A204.1 (cell line): ENCODE measurements around the gene DNAH7.

ENCODE experiments used
- FAIRE-seq: peaks from 2 replicates; lab custom pipeline; 2012; peaks lifted over from hg19 to GRCh38; lab: Jason Lieb, UNC

The DNAH7 gene

DNA sequence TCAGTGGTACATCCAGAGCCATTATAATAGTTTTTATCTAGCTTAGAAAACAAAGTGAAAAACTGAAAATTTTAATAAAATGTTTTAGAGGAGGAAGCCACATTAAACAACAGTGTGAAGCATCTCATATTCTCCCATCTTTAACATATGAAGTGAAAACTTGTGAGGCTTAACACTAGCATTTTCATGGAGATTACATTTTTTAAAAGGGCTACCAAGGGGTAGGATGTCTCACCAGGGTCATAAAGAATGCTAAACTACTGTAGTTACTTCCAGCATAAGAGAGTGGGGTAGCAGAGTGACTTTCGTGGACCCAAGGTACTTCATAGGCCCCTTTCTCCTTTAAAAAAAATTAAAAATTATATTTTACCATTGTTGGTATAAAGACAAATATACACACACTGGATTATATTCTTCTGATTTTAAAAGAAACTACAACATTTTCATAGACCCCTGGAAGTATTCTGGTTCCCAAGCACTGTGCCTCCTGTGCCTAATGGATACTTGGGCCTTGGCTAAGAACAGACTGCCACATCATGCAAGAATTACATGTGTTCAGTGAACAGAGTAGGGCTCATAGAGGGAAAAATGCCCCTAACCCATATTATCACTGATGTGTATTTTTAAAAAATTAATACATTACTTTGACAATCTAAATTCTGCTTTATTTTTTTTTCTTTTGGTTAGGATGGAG is 263.2 kb downstream of the DNAH7 start:
- FAIRE-seq: no peak

DNA sequence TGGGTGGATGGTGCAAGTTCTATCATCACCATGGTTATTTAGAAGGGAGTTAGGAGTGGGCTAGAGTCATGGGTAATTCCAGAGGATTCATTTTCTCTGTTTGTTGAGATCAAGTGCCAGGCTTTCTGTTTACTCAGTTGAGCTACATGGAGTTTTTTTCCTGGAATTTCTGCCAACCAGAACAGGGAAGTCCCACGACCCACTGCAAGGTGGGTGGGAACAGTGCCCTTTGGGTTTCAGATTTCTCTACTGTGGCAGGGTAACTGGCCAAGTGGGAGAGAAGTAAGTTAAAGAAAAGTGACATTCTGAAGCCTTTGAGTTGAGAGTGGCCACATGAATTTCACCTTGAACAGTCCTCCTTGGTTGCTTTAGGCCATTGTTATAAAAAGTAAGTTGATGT is 272.8 kb downstream of the DNAH7 start:
- FAIRE-seq: no peak

DNA sequence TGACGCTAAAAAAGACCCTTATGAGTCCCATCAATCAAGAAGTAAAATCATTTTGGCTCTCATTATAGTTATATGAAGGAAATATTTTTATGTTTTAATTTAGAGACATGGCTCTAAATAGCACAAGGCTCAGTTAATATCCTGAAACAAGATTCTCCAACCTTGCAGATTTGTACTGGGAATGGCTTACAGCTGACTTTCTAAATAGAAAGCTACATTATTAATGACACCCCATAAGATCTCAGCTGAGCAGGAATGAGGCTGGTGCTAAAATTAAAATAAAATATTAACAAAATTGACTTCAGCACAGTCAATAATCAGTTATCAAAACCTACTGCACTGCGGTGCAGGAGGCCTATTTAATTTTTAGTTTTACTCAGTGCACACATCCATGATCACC is 274.8 kb downstream of the DNAH7 start:
- FAIRE-seq: no peak

DNA sequence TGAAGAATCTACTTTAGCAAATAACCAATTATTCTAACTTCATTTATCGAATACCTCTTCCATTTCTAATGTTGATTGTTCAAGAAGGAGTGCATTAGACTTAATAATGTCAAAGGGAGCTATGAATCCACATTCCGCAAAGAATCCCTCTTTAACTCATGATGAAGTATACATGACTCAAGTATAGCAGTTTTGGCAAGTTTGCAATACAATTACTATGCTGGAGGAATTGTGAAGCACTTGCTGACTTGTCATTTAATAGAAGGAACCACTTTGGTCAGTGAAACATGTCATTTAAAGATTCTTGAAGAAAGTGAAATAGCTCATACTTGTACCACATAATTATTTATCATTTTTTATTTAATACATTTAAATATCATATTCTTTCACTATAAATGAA is 286.5 kb downstream of the DNAH7 start:
- no peak for FAIRE-seq

DNA sequence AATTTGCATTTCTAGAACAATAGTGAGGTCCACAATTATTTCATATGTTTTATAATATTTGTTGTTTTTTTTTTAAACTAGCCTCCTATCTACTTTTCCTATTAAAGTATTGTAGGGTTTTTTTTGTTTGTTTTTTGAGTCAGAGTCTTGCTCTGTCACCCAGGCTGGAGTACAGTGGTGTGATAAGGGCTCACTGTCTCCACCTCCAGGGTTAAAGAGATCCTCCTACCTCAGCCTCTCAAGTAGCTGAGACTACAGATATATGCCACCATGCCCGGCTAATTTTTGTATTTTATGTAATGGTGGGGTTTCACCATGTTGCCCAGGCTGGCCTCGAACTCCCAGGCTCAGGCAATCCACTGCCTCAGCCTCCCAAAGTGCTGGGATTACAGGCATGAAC is 289.1 kb downstream of the DNAH7 start:
- FAIRE-seq: no peak

DNA sequence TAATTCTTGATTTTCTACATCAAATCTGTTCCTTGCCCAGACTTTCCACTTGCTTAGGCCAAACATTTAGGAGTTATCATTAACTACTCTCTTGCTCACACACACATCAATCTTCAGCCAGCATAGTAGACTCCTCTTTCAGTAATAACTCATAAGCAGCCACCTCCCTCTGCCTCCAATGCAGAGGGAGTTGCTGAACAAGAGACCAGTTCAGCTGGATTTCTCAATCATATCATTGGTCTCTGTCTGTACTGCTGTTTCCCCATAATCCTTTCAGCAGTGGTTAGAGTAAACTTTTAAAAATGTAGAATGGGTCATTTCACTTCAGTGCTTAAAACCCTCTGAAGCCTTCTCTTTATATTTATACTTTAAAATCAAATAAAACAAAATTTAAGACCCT is 298.7 kb downstream of the DNAH7 start:
- no peak for FAIRE-seq

DNA sequence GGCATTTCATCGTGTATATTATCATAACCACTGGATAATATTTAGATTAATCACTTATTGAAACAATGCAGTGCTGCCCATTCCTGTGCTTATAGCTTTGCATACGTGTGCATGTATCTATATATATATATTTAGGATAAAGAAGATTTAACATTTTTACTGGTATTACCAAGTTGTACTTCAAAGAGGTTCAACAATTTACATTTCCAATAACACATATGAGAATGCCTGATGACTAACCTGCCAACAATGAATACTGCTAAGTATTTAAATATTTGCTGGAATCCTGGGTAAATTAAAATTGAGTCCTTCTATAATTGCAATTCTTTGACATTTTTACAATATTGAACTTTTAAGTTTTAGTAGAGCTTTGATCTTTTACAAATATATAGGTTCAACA is 300.2 kb downstream of the DNAH7 start:
- FAIRE-seq: no peak

DNA sequence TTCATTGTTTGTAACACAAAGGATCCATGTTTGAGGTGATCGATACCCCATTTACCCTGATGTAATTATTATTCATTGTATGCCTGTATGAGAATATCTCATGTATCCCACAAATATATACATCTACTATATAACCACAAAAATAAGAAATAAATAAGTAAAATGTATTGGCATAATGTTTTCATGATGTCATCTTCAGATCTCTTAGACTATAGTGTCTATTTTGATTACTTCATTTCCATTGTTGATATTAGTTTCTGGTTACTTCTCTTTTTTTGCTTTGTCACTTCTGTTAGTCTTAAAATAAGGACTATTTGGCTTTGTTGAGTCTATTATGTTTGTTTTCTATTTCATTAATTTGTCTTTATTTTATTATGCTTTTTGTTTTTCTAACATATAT is 301.9 kb downstream of the DNAH7 start:
- FAIRE-seq: no peak

DNA sequence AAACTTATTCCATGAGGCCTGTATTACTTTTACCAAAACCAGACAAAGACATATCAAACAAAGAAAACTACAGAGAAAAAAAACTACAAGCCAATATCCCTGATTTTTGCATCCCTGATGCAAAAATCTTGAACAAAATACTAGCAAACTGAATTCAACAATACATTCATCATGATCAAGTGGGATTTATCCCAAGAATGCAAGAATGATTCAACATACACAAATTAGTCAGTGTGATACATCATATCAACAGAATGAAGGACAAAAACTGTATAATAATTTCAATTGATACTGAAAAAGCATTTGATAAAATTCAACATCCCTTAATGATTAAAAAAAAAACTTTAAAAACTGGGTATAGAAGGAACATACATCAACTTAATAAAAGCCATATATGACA is 304.8 kb downstream of the DNAH7 start:
- FAIRE-seq: no peak

DNA sequence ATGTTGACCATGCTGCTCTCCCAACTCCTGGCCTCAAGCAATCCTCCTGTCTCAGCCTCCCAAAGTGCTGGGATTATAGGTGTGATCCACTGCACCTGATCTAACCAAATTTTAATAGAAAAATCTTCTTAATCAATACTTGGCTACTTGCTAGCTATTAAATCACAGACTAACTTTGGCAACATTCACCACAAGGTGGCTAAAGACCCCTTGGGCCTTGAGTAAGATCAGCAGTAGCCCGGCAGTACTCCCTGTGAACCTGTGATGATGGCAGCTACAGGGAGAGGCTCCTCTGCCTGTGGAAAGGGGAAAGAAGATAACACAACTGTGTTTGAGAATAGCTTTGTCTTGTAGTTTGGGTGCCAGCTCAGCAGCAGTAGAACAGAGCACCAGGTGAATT is 308.8 kb downstream of the DNAH7 start:
- no peak for FAIRE-seq

DNA sequence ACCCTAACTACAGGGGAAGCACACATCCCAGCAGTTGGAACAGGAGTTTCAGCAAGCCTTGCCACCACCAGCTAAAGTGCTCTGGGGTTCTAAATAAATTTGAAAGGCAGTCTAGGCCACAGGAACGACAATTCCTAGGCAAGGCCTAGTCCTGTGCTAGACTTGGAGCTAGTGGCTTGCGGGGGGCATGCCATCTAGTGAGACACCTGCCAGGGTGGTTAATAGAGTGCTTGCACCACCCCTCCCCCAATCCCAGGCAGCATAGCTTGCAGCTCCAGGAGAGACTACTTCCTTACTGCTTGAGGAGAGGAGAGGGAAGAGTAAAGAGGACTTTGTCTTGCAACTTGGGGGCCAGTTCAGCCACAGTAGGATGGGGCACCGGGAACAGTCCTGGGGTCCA is 309.8 kb downstream of the DNAH7 start:
- no peak for FAIRE-seq

DNA sequence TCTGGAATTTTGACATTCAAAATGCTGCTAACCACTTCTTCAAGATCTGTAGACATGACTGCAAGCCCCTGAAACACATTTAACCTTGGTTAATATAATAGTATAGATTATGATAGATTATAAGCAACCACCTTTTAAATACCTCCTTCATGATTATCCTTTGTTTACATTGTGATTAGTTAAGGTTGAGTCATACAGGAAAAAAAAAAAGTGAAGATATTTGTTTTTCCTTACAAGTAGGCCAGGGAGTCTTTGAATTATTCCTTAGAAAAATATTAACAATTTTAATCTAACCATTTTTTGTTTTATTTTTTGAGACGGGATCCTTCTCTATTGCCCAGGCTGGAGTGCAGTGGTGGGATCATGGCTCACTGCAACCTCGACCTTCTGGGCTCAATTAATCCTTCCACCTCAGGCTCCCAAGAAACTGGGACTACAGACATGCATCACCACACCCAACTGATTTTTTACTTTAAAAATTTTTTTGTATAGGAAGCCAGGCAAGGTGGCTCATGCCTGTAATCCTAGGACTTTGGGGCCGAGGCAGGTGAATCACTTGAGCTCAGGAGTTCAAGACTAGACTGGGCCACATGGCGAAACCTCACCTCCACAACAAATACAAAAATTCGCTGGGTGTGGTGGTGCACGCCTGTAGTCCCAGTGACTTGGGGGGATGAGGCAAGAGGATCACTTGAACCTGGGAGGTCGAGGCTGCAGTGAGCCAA is 312.3 kb downstream of the DNAH7 start:
- no peak for FAIRE-seq

DNA sequence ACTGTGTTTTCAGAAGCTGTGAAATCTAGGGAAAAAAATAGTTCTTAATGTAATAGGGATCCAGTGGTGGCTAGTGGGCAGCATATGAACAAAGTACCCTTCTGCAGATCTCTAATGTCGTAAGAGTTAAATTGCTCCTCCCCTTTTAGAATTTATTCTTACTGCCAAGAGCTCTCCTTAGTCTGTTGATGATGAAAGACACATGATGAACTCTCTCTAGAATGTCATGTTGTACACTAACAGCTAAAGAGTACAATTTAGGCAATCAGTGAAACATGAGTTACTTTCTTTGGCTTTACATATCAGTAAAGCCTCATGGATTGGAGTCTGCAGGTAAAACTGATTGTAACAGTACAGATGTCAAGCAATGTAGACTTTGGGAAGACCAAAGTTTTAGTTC is 327.4 kb downstream of the DNAH7 start:
- FAIRE-seq: no peak

DNA sequence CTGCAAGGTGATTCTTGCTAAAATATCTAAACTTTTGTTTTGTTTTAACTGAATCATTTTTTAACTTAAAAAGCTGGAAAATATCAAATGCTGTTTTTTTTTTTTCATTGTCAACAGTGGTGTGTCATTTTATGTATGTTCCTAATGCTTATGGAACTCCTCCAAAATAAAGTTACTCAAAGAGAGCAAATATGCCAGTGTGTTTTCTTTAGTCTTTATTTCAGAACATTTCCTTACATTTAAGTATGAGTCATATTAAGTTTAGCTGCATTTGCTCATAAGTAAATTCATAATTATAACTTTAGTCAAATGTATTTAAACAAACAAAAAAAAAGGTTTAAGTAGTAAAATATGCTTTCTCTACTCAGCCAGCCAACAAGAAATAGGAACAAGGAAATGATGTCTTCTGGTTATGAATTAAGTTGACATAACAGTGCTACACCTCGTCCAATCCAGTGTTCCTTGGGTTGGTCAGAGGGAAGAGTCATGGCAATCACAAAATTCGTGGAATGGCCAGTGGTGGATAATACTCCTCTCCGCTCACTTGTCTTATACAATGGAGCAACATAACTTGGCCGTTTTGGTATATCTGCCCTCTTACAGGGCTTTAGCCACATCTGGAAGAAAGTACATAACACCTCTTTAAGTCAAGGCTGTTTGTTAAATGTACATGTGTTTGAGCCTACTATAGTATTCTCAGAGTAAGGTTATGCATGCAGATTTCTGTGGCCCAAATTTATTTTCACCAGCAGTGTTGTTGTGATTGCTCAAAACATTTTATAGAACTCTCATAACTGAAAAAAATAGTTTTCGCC is 330.9 kb downstream of the DNAH7 start:
- no peak for FAIRE-seq

DNA sequence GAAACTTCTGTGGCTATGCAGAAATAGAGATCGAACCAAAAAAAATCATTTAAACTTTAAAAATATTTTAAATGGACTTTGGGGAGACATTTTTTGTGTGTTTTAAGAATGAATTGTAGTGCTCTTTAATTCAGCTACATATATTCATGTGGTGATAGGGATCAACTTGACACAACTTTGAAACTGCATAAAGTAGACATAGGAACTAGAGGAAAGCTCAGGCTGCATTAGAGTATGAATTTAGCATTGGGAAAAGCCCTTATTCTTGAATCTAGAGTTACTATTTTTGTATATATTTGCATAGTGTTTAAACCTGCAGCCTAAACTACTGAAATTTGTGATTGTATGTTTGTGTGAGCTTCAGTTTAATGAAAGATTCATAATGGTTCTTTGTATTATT is 333.3 kb downstream of the DNAH7 start:
- FAIRE-seq: no peak

DNA sequence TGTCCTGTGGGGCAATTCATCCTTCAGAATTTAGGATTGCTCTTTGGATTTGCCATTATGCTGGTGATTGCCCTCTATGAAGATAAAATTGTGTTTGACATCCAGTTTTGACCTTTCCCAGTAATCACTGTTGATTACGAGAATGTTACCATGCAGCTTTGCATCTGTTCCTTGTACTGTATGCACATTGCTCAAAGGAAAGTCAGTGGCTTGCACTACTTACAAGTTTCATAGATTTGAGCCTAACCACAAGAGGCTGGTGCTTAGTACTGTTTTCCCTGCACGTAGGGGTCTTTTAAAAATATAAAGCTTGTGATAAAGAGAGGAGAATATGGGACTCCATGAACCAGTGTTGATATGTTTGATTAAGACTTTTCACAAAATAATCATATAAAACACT is 333.7 kb downstream of the DNAH7 start:
- FAIRE-seq: no peak

DNA sequence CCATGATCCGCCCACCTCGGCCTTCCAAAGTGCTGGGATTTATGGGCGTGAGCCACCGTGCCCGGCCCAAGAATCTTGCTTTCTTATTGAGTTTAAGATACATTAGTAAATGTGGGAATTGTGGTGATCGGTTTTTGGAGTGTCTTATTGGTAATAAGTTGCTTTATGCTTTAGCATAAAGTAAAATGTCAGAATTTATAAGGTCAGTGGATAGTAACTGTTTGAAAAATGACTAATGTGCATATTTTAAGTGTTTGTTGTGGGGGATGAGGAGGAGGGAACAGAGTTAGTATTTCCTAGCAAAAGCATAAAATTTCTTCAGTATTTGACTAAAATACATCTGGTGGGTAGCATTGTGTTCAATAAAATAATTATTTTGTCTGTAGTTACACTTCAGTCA is 334.2 kb downstream of the DNAH7 start:
- FAIRE-seq: no peak

DNA sequence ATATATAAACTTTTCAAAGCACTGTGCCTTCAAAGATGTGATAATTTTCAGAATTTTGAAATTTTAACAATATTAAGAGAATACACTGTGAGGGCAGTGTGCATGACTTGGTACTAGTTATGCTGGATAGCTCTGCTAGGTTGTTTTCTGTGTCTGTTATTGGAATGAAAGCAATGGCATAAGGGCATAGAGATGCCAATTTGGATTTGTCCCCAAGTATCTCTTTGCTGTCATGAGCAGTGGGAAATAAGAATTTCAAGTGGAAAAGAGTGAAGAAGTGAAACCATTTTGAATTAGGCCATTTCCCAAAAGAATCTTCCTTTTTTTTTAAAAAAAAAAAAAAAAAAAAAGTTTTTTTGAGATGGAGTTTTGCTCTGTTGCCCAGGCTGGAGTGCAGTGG is 334.8 kb downstream of the DNAH7 start:
- FAIRE-seq: no peak

DNA sequence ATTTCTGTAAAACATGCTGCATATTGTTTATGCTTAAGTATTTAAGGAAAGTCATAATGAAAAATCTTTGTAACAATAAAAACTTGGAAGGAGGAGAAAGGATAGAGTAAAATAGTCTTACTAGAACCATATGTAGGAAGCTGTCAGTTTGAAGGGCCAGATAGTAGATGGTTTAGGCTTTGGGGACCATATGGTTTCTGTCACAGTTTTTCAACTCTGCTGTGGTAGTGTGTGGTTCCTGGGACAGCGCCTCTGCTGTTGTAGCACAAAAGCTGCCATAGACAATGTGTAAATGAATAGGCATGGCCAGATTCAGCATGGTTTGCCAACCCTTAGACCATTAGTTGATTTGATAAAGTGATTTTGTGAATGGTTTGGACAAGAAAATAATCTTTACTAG is 336.1 kb downstream of the DNAH7 start:
- no peak for FAIRE-seq

DNA sequence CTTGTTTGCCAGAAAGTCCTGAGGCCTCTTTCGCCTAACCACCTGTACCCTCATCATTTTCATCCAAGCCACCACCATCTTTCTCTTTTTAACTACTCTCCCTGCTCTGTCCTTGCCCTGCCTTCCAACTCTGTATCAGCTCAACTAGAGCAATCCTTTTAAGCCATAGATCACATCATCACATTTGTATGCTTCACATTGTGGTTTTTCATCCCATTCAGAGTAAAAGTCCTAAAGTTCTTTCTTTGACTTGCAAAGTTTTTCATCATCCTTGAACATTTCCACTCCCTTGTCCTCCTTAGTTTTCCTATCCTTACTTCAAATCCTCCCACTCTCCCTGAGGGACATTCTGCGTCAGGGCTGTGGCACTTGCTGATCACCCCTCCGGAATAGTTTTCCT is 337.7 kb downstream of the DNAH7 start:
- FAIRE-seq: no peak

DNA sequence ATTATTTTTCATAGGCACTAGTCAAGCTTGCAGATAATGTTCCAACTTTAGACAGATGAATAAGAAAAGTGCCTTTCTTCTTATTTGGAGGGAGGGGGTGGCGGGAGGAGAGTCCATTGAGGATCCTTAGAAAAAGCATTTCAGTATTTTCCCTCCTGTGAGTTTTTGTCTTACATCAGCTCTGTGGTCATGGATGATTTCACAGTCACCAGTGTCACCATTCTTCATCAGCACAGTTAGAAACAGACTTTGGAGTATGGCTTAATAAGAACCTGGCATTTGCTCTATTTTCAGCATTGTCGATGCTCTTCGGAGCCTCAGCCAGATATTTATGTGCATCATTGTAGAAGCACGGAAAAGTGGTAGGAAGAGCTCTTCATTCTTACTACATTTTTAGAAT is 341.5 kb downstream of the DNAH7 start:
- no peak for FAIRE-seq

DNA sequence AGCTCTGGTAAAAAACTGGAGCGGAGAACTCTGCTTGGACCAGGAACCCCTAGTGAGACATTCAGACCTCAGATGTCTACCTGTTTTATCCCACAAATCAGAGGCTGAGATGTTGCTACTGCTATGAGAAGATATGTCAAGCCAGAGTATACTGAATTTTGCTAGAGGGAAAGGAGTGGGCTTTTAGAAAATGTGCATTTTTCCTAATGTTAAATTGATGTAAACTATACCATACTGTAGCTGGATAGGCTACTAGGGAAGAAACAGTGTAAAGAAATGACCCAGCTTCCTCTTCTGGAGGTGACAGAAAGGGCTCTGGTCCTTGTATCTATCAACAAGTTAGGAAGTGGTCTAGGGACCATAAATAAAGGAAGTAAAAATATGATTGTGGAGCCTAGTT is 346.6 kb downstream of the DNAH7 start:
- no peak for FAIRE-seq

DNA sequence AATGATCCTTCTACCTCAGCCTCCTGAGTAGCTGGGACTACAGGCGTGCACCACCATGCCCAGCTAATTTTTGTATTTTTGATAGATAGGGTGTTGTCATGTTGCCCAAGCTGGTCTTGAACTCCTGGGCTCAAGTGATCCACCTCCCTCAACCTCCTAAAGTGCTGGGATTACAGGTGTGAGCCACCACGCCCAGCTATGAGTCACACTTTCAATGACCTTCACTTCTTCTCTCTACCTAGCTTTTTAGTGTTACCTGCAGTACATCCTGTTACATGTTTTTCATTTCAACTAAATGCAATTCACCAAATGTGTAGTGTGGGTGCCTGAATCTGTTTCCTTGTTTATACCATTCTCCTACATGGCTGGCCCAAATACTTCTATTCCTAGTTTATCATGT is 347.6 kb downstream of the DNAH7 start:
- no peak for FAIRE-seq

DNA sequence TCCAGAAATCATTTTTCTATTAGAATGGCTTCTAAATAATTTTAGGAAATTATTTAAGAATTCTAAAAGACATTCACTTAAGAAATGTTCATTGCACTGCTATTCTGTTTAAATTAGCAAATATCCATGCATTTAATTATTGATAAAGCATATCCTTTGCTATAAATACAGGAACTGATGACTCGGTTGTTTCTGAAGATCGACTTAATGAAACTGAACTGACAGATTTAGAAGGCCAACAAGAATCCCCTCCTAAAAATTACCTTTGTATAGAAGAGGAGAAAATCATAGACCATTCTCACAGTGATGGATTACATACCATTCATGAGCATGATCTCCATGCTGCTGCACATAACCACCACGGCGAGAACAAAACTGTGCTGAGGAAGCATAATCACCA is 352.2 kb downstream of the DNAH7 start:
- no peak for FAIRE-seq
